ENCODE data around the gene FLNB.

Gene FLNB

DNA sequence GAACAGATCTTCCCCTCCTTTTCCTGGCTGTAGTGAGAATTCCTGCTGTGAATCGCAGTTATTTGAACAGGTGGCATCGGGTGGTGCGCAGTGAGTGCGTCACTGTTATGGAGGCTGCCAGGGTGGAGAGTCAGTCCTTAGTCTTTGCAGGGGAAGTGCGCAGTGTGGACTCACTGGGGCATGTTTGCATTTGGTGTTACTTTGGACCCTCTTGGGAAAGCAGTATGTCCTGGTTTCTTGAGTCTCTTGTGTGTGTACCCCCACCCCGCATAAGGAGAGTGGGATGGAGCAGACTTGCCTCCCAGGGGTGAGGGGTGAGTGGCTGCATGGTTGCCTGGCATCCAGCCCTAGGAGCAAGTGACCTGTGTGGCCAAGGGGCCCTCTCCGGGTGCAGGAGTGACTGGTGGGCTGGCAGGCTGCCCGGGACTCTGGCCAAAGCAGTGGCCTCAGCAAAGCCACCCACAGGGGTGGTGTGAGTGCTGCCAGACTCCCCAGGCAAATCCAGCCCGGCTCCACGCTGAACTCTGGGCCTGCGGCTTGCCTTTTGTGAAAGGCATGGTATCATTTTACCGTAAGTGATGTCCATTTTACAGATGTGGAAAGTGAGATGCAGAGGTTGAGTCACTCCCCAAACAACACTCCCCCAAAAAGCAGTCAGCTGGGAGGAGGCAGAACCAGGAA, 156.1 kb downstream of the FLNB start:
- no peak for DNase-seq (ENCODE audit: low read depth in 2 of 2)

DNA sequence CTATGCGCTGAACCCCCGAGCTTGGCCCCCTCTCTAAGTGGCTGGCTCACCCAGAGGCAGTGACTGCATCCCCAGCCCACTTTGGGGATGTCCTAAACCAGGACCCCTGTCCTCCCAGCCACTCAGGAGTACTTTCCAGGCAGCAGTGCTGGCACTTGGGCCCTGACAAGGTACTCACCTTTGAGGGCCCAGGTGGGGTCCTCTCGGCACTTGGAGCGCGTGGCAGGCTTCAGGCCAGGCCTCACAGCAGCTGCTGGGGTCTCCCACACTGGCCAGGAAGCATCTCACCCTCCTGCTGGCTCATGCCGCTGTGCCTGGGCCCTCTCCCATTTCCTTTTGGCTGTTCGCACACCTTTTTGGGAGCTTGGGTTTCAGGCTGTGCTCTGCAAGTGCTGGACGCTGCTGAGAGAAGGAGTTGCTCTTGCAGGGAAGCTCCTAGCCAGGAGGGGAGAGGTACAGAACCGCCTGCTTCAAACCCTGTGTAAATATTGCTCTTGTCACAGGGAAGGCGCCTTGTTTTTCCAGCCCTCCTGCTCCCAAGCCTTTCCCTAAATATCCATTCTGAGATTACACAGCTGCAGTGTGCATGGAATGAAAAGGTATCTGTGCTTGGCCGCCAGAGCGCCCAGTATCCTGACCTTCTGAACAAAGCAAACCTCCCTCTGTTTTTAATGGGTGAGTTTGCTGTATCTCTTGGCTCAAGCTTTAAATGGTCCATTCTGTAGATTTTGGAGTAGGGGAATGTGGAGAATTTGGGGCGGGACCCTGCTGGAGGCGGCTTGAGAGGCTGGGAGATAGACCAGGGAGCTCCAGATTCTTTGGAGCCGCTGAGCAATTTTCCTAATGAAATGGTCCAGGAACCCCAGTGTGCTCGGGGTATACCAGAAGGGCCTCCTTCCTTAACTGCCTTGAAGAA, 156.9 kb downstream of the FLNB start:
- no peak for DNase-seq (ENCODE audit: low read depth in 2 of 2)

DNA sequence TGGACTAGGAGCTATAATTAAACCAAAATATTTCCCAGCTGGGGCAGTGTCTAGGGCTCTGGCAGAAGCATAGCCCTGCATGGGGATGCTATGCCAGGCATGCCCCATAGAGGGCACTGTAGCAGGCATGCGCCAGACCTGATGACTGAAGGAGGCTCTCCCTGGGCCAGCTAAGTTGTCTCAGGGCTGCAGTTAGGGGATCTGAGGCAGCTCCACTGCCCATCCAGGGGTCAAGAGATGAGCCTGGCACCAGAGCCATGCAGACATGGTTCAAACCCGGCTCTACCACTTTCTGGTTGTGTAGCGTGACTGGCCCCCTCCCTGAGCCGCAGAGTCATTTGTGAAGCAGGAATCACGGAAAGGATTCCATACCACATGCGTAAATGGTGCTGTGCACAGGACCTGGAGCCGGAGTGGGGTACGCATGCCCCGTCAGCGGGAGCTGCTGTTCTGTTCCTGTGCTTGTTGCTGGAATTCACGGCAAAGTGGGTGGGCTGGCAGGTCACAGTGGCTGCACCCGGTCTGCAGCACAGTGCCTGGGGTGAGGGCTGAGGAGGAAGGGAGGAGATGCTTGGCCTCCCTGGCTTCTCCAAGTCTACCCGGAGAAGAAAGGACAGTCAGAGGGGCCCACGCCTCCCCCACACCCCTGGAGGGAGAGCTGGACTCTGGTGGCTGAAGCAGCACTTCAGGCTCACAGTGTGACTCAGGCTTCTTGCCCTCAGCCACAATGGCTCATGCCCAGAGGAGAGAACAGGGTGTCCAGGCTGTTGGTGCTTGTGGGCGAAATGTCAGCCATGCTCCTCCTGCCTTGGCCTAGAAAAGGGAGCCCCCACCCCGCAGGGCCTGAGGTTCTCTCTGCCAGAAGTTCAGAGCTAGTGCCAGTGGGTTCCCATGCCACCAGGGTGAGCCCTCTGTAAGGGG, 159.5 kb downstream of the FLNB start:
- peak in 1 of 2 donors; percentile 19 for DNase-seq (ENCODE audit: low read depth in 2 of 2)

- no peak for DNase-seq (ENCODE audit: low read depth in 2 of 2)
These were observed 160.3 kb downstream of the FLNB start for GRCh38 chr3:58168498-58168897.

GRCh38 chr3:58169371-58169770, 161.1 kb downstream of the FLNB start:
- no peak for DNase-seq (ENCODE audit: low read depth in 2 of 2)

- no peak for DNase-seq (ENCODE audit: low read depth in 2 of 2)
These were observed 162.2 kb downstream of the FLNB start for GRCh38 chr3:58170376-58170775.

- no peak for DNase-seq (ENCODE audit: low read depth in 2 of 2)
These were observed 162.9 kb downstream of the FLNB start for GRCh38 chr3:58171126-58171525.

DNA sequence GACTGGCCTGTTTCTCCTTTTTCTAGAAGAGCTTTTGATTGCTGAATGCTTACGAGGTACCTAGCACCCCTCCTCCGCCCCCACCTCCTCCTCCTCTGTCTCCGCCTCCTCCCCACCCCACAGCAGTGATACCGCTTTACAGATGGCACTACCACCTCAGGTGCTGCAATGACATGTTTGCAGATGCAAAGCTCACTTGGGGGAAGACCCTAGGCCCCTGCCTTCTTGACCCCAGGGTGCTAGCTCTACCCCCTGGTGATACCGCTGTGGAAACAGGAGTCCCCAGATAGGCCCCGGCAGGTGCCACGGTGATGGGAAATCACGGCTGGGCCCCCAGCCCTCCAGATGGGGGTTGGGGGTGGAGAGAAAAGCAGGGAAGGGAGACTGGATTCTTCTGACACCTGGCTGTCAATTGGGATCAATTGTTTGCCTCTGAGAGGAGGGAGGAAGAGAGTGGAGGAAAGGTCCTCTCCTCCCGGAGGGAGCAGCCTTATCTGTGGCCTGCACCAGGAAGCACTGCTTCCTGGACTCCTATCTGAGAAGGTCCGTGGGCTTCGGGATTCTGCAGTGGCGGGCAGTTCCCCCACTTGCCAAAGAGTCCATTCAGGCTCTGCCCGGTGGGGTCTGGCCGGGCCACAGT, 164.9 kb downstream of the FLNB start:
- DNase-seq (ENCODE audit: low read depth in 2 of 2) = no peak

DNA sequence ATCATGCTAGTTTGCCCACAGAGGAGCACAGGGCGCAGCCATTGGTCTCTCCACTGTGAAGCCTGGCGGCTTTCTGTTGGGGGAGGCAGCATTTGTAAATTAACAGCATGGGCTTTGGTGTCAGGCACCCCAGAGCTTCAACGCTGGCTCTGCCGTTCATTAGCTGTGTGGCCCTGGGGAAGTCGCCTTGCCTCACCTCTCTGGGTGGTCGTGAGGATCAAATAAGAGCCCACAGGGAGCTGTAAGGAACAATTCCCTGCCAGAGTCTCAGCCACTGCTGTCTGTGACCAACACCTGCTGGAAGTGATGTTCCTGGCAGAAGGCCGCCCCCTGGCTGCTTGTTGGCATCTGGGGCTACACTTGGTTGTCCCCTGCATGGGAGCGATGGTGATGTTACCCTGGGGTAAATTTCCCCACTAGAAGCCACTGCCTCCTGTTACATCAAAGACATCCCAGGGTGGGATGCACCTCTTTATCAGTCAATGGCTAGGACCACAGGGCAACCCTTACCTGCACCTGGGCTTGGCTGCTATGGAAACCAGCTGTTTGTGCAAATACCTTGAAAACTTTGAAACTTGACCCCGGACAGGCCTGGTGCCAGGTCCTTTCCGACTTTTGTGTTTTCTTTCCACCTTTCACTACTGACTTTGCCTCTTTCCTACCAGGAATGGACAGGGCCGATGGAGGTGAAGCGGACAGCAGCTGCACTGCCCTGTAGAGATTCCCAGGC, 165.6 kb downstream of the FLNB start:
- no peak for DNase-seq (ENCODE audit: low read depth in 2 of 2)

DNA sequence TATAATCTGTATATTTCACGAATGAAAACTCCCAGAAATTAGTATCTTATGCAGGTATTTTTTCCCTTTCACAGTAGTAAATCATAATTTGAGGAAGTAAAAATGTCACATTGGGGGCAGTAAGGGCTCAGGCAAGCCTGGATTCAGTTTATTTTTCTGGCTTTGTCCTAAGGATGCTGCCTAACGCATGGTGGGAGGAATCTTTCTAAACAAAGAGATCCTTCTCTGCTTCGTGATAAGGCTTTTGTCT, 166.9 kb downstream of the FLNB start:
- no peak for DNase-seq (ENCODE audit: low read depth in 2 of 2)

DNA sequence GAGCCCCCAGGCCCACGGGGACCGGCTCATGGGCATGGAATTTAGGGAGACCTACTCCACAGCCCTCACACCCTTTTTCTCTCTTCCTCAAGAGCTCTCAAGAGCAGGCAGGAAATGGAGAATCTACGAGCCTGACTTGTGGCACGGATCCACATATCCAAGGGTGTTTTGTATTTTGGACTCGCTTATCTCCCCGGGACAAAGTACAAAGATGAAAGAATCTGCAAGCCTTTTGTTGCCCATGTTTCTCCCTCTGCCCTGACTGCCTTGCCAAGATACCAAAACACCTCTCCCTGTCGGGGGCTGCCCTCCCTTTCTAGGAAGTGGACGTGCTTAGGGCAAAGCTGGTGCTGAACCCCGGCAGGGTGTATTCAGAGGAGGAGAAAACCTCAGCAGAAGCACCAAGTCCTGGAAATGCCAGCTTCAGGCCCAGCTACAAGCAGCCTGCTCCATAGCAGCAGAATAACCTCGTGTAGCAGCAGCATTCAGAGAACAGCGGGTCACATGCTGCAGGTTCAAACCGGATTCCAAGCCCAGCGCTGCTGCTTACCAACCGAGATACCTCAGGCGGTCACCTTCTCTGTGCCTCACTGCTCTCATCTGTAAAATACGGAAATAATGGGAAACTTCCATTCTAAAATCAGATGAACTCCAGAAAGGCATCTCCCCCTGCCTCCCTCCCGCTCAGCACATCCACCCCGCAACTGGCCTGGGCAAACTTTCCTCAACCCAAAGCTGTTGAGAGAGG, 167.4 kb downstream of the FLNB start:
- DNase-seq (ENCODE audit: low read depth in 2 of 2) = no peak

DNA sequence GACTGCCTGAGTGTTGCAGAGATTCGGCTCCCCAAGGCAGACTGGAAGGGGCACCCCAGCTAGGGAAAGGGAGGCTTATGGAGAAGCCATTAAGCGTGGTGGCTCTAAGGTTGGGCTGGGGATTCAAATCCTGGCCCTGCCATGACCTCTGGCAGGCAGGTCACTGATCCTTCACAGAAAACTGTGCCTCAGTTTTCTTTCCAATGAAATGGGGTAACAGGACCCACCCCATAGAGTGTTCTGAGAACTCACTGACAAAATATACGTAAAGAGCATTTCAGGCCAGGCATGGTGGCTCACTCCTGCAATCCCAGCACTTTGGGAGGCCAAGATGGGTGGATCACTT, 167.9 kb downstream of the FLNB start:
- DNase-seq (ENCODE audit: low read depth in 2 of 2) = no peak

- DNase-seq (ENCODE audit: low read depth in 2 of 2) = no peak
These were observed 168.7 kb downstream of the FLNB start for GRCh38 chr3:58176827-58177489.

- DNase-seq (ENCODE audit: low read depth in 2 of 2) = peak; percentile 75 to 79
These were observed 169.7 kb downstream of the FLNB start for GRCh38 chr3:58177747-58178527.

DNA sequence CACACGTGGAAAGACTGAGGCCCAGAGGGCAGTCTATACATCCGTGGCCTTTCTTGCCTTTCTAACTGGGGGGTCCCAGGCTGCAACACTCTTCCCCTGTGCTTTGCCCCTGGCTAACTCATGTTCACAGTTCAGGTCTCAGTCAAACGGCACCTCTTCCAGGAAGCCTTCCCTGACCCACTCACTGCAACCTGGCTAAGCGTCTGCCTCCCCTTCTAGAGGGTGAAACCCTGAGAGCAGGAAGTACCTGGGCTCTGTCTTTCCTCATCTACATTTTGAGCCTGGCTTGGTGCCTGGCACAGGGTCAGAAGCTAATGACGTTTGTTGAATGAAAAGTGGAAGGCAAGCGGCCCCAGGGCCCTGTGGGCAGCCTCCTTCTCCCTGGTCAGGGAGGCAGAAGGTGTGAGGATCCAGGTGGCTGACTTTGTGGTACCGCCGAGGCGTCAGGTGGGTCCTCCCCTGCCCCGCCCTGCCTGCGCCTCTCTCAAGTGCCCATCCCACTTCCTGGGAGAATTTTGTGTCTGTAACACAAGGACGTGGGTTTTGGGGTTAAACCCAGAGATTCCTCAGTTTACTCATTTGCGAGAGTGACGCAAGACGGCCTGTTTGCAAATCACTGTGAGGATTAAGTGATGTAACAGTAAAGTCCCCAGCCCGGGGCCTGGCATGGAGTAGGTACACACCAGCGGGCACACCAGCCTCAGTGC, 170.5 kb downstream of the FLNB start:
- DNase-seq (ENCODE audit: low read depth in 2 of 2) = no peak

DNA sequence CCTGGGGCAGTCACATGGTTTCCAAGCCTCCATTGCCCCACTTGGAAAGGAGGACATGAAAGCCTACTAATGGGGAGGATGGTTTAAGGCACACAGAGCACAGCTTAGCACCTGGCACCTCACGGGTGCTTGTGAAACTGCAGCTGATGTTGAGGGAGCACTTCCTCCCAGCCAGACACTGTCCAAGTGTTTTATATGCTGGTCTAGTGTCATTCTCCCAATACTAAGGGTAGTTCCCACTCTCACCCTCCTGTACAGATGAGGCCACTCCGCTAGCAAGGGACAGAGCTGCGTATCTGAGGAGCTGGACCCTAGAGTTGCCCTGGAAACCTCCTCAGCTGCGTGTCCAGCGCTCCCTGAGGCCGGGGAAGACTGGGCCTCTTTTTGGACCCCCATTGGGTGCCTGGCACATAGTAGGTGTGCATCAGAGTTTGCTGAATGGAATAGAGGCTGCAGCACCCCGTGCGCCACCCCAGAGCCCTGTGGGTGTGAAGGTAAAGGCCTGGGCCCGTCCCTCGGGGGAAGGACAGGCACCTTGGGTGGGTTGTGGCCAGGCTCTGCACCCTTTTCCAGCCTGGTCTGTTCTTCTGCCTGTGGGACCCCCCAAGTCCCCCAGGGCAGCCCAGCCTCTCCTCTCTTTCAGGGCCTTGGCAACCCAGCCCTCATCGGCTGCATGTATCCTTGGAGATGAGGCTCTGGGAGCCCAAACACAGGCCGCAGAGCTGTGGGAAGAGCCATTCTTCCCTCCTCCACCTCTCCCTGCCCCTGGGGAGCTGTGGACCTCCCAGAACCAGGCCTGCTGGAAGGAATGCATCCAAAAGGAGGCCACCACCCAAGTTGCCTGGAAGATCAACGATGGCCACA, 171.2 kb downstream of the FLNB start:
- DNase-seq (ENCODE audit: low read depth in 2 of 2) = no peak

- DNase-seq (ENCODE audit: low read depth in 2 of 2) = no peak
These were observed 172.1 kb downstream of the FLNB start for GRCh38 chr3:58180099-58180880.

Data from stimulated activated CD8-positive, alpha-beta memory T cell treated with anti-CD3 and anti-CD28 coated beads, Interleukin-7, amount 100 ng/mL, for 4 hours (primary cell).